ENCODE data around the gene TEKT3. TPM values are rescaled to one million over a fixed set of nuclear protein-coding genes. Genes with fewer than 3 reads are reported as not detected.

The TEKT3 gene
- polyA plus RNA-seq, 4 donors: 1.2 to 1.6 (median 1.2) TPM

DNA sequence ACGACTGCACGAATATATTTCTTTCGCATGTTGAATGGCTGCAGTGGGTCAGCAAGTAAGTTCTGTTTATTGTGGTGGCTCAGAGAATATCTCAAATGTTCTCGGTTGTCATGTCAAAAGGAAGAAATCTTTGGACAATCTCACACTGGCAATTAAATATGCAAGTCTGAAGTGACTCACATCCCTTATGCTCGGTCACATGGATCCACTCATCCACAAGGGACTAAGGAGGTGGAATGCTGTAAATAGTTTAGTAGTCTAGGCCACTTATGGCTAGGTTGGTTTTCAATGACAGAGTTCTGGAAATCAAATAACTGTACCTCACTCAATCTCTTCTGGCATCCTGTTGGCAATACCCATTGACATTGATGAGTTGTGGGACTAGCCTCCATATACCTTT lies 43.2 kb downstream of the TEKT3 start:
- DNase-seq (ENCODE audit: low read depth in 4 of 4, low spot score in 3 of 4): no peak

DNA sequence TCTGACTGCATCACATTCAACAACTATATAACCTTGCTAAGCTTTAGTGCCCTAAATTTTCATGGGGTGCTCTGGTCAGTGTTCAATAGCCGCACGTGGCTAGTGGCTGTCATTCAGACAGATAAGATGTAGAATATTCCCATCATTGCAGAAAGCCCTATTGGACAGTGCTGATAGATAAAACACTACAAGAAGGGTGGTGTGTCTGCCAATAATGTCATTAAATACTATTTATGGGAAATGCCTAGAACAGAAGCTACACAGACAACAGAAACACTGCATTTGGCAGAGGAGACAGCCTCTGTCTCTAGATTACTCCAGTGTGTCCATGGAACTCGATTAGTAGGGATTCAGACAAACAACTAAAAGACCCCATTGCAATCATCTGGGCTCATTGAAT lies 47.8 kb downstream of the TEKT3 start:
- DNase-seq (ENCODE audit: low read depth in 4 of 4, low spot score in 3 of 4): no peak

GRCh38 chr17:15291674-15292361 lies 49.6 kb downstream of the TEKT3 start:
- no peak for DNase-seq (ENCODE audit: low read depth in 4 of 4, low spot score in 3 of 4)

- no peak for DNase-seq (ENCODE audit: low read depth in 4 of 4, low spot score in 3 of 4)
Measured at GRCh38 chr17:15290605-15291004, 50.8 kb downstream of the TEKT3 start.

GRCh38 chr17:15289285-15290183 lies 51.9 kb downstream of the TEKT3 start:
- no peak for DNase-seq (ENCODE audit: low read depth in 4 of 4, low spot score in 3 of 4)

DNA sequence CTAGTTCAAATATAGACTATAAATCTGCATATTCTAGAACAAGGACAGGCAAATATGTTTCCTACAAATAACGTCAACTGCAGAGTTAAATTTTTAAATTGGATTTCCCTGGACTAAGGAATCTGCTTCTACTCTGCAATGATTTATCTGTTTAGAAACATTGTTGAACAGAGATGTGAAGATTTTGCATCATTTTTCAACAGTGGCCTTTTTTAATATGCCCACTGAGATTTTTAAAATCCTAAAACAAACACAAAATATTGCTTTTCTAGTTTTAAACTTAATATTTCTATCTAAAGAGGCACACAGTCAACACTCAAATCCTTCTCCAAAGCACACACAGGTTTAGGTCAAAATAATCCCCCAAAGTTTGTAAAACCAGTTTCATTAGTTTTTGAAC lies 52.5 kb downstream of the TEKT3 start:
- DNase-seq (ENCODE audit: low read depth in 4 of 4, low spot score in 3 of 4): no peak

DNA sequence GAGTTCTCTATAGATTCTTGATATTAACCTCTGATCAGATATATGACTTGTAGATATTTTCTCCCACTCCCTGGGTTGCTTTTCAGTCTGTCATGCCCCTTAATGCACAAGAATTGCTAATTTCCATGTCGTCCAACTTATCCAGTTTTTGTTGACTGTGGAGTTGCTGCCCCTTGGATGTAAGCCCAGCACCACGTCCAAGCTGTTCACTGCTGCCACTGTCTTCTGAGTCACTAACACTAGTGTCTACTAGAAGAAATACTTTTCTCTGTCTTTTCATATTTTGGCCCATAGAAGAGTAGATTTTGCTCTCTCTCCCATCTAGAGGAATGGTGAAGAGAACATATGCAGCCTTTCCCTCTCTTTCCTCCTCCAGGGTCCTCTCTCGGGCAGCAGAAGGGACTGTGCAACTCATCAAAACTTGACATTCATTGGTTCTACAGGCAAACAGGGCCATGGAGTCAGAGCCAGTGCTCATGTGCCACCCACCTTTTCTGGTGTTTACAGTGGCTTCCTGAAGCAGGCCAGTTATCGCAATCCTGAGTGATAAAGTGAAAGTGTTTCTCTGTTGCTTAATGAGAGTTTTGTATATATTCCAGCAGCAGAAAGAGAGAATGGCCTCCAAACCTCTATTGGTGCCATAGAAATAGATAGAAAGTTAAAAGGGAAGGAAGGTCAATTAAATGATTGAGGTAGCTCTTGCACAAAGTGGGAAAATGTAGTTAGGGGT lies 53.7 kb downstream of the TEKT3 start:
- DNase-seq (ENCODE audit: low read depth in 4 of 4, low spot score in 3 of 4): no peak

GRCh38 chr17:15285466-15285865 lies 55.9 kb downstream of the TEKT3 start:
- DNase-seq (ENCODE audit: low read depth in 4 of 4, low spot score in 3 of 4): no peak

GRCh38 chr17:15284537-15284936 lies 56.9 kb downstream of the TEKT3 start:
- no peak for DNase-seq (ENCODE audit: low read depth in 4 of 4, low spot score in 3 of 4)

DNA sequence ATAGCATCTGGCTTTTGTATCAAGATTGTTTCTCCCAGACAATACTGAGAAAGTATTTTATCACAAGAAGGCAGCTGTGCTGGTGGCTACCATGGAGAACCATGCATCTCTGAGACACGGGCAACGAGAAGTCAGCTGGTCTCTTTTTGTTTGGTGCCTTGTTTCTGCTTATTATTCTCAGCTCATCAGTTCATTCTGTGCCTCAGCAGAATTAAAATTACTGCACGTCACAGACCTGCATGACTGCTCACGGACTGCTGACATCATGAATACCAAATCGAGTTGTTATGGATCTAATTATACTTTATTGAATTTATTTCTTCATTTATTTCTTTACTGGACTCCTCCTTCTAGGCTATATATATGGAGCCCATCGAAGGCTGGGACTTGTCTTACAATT lies 57.3 kb downstream of the TEKT3 start:
- DNase-seq (ENCODE audit: low read depth in 4 of 4, low spot score in 3 of 4): no peak

GRCh38 chr17:15281909-15282308 lies 59.5 kb downstream of the TEKT3 start:
- DNase-seq (ENCODE audit: low read depth in 4 of 4, low spot score in 3 of 4): no peak

DNA sequence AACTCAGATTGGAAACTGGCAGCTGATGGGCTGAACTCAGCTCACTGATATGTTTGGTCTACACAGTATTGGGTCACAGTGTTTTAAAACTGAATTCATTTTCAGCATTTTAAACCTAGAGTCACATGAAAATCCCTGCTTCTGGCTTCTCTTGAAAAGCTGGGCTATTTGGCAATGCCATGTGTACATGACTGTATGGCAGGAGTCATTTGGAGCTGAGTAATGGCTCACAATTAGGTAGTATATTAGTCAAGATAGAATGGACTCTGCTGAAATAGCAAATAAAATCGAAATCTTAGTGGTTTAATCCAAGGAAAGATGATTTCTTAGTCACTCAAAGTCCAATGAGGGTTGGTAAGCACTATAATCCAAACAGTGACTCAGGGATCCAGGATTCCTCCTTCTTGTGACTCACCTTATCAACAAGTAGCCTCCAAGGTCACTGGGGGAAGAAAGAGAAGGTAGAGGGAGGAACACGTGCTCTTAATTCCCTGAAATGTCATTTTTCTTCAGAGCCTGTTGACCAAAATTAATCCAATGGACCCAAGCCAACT lies 62.4 kb downstream of the TEKT3 start:
- no peak for DNase-seq (ENCODE audit: low read depth in 4 of 4, low spot score in 3 of 4)

GRCh38 chr17:15278380-15278779 lies 63.0 kb downstream of the TEKT3 start:
- peak in 1 of 4 donors; percentile 27 for DNase-seq (ENCODE audit: low read depth in 4 of 4, low spot score in 3 of 4)

- no peak for DNase-seq (ENCODE audit: low read depth in 4 of 4, low spot score in 3 of 4)
Measured at GRCh38 chr17:15274017-15274416, 67.4 kb downstream of the TEKT3 start.

- DNase-seq (ENCODE audit: low read depth in 4 of 4, low spot score in 3 of 4): no peak
Measured at GRCh38 chr17:15273141-15273793, 68.1 kb downstream of the TEKT3 start.

DNA sequence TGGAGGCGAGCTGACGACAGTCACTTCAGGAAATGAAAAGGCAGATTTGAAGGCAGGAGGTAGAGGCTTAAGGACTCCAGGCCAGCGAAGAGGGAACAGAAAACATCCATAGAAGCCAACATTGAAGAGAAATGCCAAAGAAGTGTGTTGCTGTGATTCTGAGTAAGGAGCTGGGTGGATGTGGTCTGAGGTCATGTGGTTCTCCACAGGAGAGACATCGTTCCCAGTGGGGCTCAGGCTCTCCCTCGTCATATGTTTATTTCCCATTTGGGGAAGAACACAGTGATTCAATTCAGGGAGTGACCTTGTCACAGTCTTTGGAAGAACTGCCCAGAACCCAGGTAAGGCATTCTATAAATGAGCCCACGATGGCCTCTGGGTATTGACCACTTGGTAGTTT lies 69.7 kb downstream of the TEKT3 start:
- no peak for DNase-seq (ENCODE audit: low read depth in 4 of 4, low spot score in 3 of 4)

GRCh38 chr17:15270628-15271381 lies 70.6 kb downstream of the TEKT3 start:
- no peak for DNase-seq (ENCODE audit: low read depth in 4 of 4, low spot score in 3 of 4)

GRCh38 chr17:15269780-15270089 lies 71.7 kb downstream of the TEKT3 start:
- DNase-seq (ENCODE audit: low read depth in 4 of 4, low spot score in 3 of 4): no peak

DNA sequence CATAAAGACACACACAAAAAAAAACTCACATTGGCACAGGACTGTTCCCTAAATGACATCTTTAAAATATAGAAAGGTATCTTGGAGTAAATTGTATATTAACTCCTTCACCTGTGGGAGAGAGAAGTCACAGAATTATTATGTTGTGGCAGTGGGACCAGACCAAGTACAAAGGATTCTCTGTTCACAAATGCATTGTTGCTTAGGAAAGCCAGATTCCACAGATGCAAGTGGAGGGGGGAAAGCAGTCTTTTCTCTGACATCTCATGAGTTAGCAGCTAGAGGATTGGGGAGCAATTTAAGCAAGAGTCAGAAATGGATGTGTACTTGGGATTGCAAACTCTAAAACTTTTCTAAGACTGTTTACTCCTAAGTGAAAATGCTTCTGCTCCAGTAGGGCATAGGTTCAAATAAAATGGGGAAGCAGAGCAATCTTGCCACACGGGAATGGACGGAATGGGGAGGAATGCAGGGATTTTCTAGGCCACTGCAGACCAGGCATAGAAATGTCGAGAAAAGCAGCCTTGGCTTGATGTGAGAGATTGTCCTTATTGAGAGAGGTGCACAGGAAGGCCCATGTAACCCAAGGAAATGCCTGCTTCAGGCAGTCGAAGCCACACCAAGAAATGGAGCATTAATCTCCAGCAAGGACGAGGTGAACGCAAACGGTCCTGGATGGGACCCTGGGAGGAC lies 72.2 kb downstream of the TEKT3 start:
- DNase-seq (ENCODE audit: low read depth in 4 of 4, low spot score in 3 of 4): no peak
